ENCODE data around the gene SIX5. TPM values are rescaled to one million over a fixed set of nuclear protein-coding genes. Genes with fewer than 3 reads are reported as not detected.
A peak's percentile ranks its signal among the peaks of the same experiment; 100 is the strongest.

The SIX5 gene
- total and polyA plus RNA-seq, 9 of the 15 experiments (the other 6 are each of a cell fraction or from before 2014, with no cell fraction given), result 1.4 to 17.2 (median 7.4) TPM; not detected in 2

- TF ChIP-seq, protein P1, sequence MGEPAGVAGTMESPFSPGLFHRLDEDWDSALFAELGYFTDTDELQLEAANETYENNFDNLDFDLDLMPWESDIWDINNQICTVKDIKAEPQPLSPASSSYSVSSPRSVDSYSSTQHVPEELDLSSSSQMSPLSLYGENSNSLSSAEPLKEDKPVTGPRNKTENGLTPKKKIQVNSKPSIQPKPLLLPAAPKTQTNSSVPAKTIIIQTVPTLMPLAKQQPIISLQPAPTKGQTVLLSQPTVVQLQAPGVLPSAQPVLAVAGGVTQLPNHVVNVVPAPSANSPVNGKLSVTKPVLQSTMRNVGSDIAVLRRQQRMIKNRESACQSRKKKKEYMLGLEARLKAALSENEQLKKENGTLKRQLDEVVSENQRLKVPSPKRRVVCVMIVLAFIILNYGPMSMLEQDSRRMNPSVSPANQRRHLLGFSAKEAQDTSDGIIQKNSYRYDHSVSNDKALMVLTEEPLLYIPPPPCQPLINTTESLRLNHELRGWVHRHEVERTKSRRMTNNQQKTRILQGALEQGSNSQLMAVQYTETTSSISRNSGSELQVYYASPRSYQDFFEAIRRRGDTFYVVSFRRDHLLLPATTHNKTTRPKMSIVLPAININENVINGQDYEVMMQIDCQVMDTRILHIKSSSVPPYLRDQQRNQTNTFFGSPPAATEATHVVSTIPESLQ (CRISPR knock-in tag; IDR thresholded peaks at IDR 0.05), result no peak
- no peak for TF ChIP-seq NR2F6 (CRISPR knock-in tag; IDR thresholded peaks at IDR 0.05)
- TF ChIP-seq THRAP3 (IDR thresholded peaks at IDR 0.05; ENCODE audit: borderline replicate concordance), result no peak; the same call in 1 of the 2 replicates
- no peak for TF ChIP-seq ZNF696 (CRISPR knock-in tag; conservative IDR thresholded peaks at IDR 0.05)
- TF ChIP-seq BRCA1 (IDR thresholded peaks at IDR 0.05), result no peak
- no peak for TF ChIP-seq BRCA1 (CRISPR knock-in tag; IDR thresholded peaks at IDR 0.05)
- no peak for TF ChIP-seq TCF7L2 (IDR thresholded peaks at IDR 0.05; ENCODE audit: low read depth, low read length)
- no peak; the same call in 1 of the 2 replicates for TF ChIP-seq EP300 (IDR thresholded peaks at IDR 0.05; ENCODE audit: low read length)
- TF ChIP-seq TSC22D4 (tag; IDR thresholded peaks at IDR 0.05), result no peak
- no peak for TF ChIP-seq ZKSCAN8 (CRISPR knock-in tag; IDR thresholded peaks at IDR 0.05)
- TF ChIP-seq ZNF408 (CRISPR knock-in tag; IDR thresholded peaks at IDR 0.05; ENCODE audit: low read depth), result no peak
- TF ChIP-seq SIRT6 (IDR thresholded peaks at IDR 0.05; ENCODE audit: low read depth, low read length), result no peak
- peak; percentile 75 for TF ChIP-seq POLR2A (conservative IDR thresholded peaks at IDR 0.05)
- no peak for TF ChIP-seq NR3C1 (CRISPR knock-in tag; IDR thresholded peaks at IDR 0.05)
- TF ChIP-seq, protein P2, sequence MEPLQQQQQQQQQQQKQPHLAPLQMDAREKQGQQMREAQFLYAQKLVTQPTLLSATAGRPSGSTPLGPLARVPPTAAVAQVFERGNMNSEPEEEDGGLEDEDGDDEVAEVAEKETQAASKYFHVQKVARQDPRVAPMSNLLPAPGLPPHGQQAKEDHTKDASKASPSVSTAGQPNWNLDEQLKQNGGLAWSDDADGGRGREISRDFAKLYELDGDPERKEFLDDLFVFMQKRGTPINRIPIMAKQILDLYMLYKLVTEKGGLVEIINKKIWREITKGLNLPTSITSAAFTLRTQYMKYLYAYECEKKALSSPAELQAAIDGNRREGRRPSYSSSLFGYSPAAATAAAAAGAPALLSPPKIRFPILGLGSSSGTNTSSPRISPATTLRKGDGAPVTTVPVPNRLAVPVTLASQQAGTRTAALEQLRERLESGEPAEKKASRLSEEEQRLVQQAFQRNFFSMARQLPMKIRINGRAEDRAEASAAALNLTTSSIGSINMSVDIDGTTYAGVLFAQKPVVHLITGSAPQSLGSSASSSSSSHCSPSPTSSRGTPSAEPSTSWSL (CRISPR knock-in tag; IDR thresholded peaks at IDR 0.05; ENCODE audit: borderline replicate concordance), result 0 out of 2 replicates have a peak, but pooled peaks have one; percentile 40
- TF ChIP-seq IFI16 (CRISPR knock-in tag; IDR thresholded peaks at IDR 0.05), result no peak
- TF ChIP-seq GTF2F1 (IDR thresholded peaks at IDR 0.05; ENCODE audit: low read depth, low read length), result no peak
- TF ChIP-seq THAP12 (CRISPR knock-in tag; IDR thresholded peaks at IDR 0.05), result no peak
- TF ChIP-seq PYGO2 (tag; IDR thresholded peaks at IDR 0.05), result no peak
- TF ChIP-seq ELF1 (tag; IDR thresholded peaks at IDR 0.05), result no peak
- TF ChIP-seq ZNF717 (CRISPR knock-in tag; IDR thresholded peaks at IDR 0.05), result no peak
- TF ChIP-seq, protein P3, sequence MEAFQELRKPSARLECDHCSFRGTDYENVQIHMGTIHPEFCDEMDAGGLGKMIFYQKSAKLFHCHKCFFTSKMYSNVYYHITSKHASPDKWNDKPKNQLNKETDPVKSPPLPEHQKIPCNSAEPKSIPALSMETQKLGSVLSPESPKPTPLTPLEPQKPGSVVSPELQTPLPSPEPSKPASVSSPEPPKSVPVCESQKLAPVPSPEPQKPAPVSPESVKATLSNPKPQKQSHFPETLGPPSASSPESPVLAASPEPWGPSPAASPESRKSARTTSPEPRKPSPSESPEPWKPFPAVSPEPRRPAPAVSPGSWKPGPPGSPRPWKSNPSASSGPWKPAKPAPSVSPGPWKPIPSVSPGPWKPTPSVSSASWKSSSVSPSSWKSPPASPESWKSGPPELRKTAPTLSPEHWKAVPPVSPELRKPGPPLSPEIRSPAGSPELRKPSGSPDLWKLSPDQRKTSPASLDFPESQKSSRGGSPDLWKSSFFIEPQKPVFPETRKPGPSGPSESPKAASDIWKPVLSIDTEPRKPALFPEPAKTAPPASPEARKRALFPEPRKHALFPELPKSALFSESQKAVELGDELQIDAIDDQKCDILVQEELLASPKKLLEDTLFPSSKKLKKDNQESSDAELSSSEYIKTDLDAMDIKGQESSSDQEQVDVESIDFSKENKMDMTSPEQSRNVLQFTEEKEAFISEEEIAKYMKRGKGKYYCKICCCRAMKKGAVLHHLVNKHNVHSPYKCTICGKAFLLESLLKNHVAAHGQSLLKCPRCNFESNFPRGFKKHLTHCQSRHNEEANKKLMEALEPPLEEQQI (IDR thresholded peaks at IDR 0.05), result no peak
Observed at GRCh38 chr19:45768984-45769782, at the start of gene SIX5 (continued).
